NCI-H1436 treated with DMSO at 0.1 percent for 48 hours (cell line): ENCODE data around the gene DNM2.

Source experiments
- DNase-seq: peaks from one replicate; lab custom pipeline; 2025; lab: John Stamatoyannopoulos, UW

The DNM2 gene

GRCh38 chr19:10780368-10780767 lies 62.5 kb downstream of the DNM2 start:
- no peak for DNase-seq

- DNase-seq = no peak
These were observed 64.9 kb downstream of the DNM2 start for GRCh38 chr19:10782795-10783194.

- DNase-seq = no peak
These were observed 66.4 kb downstream of the DNM2 start for GRCh38 chr19:10784257-10784656.

- DNase-seq = no peak
These were observed 70.3 kb downstream of the DNM2 start for GRCh38 chr19:10788146-10788545.

- DNase-seq = no peak
These were observed 72.0 kb downstream of the DNM2 start for GRCh38 chr19:10789866-10790265.

- DNase-seq = no peak
These were observed 78.8 kb downstream of the DNM2 start for GRCh38 chr19:10796653-10797052.

GRCh38 chr19:10797078-10797477 lies 79.2 kb downstream of the DNM2 start:
- no peak for DNase-seq

- no peak for DNase-seq
These were observed 79.8 kb downstream of the DNM2 start for GRCh38 chr19:10797541-10798256.

- DNase-seq = no peak
These were observed 82.6 kb downstream of the DNM2 start for GRCh38 chr19:10800488-10800887.

GRCh38 chr19:10802479-10802878 lies 84.6 kb downstream of the DNM2 start:
- no peak for DNase-seq

- DNase-seq = no peak
These were observed 85.4 kb downstream of the DNM2 start for GRCh38 chr19:10803252-10803651.

GRCh38 chr19:10805065-10805757 lies 87.3 kb downstream of the DNM2 start:
- DNase-seq = no peak

GRCh38 chr19:10805758-10806247 lies 87.9 kb downstream of the DNM2 start:
- no peak for DNase-seq

- no peak for DNase-seq
These were observed 91.2 kb downstream of the DNM2 start for GRCh38 chr19:10808937-10809649.

- no peak for DNase-seq
These were observed 91.9 kb downstream of the DNM2 start for GRCh38 chr19:10809651-10810285.

- no peak for DNase-seq
These were observed 93.7 kb downstream of the DNM2 start for GRCh38 chr19:10811391-10812111.

GRCh38 chr19:10812196-10812595 lies 94.3 kb downstream of the DNM2 start:
- DNase-seq = no peak

GRCh38 chr19:10812902-10813404 lies 95.1 kb downstream of the DNM2 start:
- DNase-seq = no peak

- DNase-seq = no peak
These were observed 97.2 kb downstream of the DNM2 start for GRCh38 chr19:10815007-10815536.

- DNase-seq = no peak
These were observed 98.2 kb downstream of the DNM2 start for GRCh38 chr19:10815969-10816644.

- DNase-seq = no peak
These were observed 98.8 kb downstream of the DNM2 start for GRCh38 chr19:10816691-10817090.
